Liver (tissue), 3 donors: ENCODE results near the gene CYP2J2.

Experiments
- CTCF ChIP-seq: fragments of 150-350 bp; IDR thresholded peaks from 2 replicates; pipeline ENCODE4 v1.5.1; 2017; ENCODE audit warnings: improper control_type of control experiment, low read depth, low read length; ENCODE audit not compliant: missing input control
- MAX ChIP-seq: IDR thresholded peaks from 2 replicates; pipeline ENCODE4 v1.6.1; 2016; ENCODE audit warnings: antibody characterized with exemption
- SP1 ChIP-seq: IDR thresholded peaks from 2 replicates; pipeline ENCODE4 v1.6.1; 2018; ENCODE audit warnings: antibody characterized with exemption, mild to moderate bottlenecking
- TAF1 ChIP-seq: conservative IDR thresholded peaks from 2 replicates; pipeline ENCODE4 v1.6.1; 2016; ENCODE audit warnings: antibody characterized with exemption, mild to moderate bottlenecking
- donor health status: healthy.
- donor health status: healthy.

GRCh38 chr1:59879574-59879973, 47.0 kb downstream of the CYP2J2 start:
- TF ChIP-seq CTCF: peak; percentile 65
- no peak for TF ChIP-seq MAX
- TF ChIP-seq TAF1: no peak
- no peak for TF ChIP-seq SP1
